HEK293 (cell line): ENCODE data around the gene APCDD1.

Experiments
- CTCF ChIA-PET: fragments of 350-600 bp; formaldehyde crosslinking; extraction: SDS; loops from one replicate; lab custom pipeline; 2021; ENCODE audit warnings: antibody characterized with exemption; lab: Yijun Ruan, JAX
- POLR2A ChIA-PET: fragments of 300-600 bp; formaldehyde crosslinking; extraction: SDS; loops from one replicate; lab custom pipeline; 2020; ENCODE audit warnings: antibody characterized with exemption, inconsistent platforms; lab: Yijun Ruan, JAX
- H3K27ac ChIP-seq: fragments of 200-500 bp; sonication (Bioruptor generic); 2 replicates; pipeline ENCODE4 v1.5.1; 2014; ENCODE audit warnings: low read depth, low read length, control low read depth, inconsistent platforms; ENCODE audit errors: extremely low read depth
- H3K36me3 ChIP-seq, 2 experiments: fragments of 200-500 bp in 1 of 2; sonication (Bioruptor generic) in 1 of 2; 1 replicate in 1 of 2; 2 replicates in 1 of 2; pipeline ENCODE4 v1.5.1; 2014 to 2017; ENCODE audit warnings: inconsistent platforms in 2 of 2, low read length in 2 of 2; ENCODE audit not compliant: control insufficient read depth in 2 of 2, insufficient read depth in 1 of 2
- H3K4me1 ChIP-seq: fragments of 200-500 bp; sonication (Bioruptor generic); 2 replicates; pipeline ENCODE4 v1.5.1; 2014; ENCODE audit warnings: mild to moderate bottlenecking, low read length, inconsistent platforms; ENCODE audit not compliant: control insufficient read depth, insufficient read depth
- H3K4me3 ChIP-seq: 2 replicates; pipeline ENCODE4 v1.5.1; 2011; ENCODE audit warnings: low read depth, mild to moderate bottlenecking, control low read depth, low read length, moderate library complexity
- H3K9me3 ChIP-seq: fragments of 200-500 bp; sonication (Bioruptor generic); 2 replicates; pipeline ENCODE4 v1.5.1; 2014; ENCODE audit warnings: low read depth, low read length, inconsistent platforms; ENCODE audit not compliant: control insufficient read depth, insufficient read depth
- GLIS1 ChIP-seq: fragments of 450-650 bp; formaldehyde crosslinking; IDR thresholded peaks from 2 replicates; pipeline ENCODE4 v1.5.1; 2016; ENCODE audit warnings: missing biosample characterization, missing genetic modification characterization
- KLF7 ChIP-seq: fragments of 450-650 bp; formaldehyde crosslinking; IDR thresholded peaks from 2 replicates; pipeline ENCODE4 v1.5.1; 2016; ENCODE audit warnings: missing biosample characterization, missing genetic modification characterization, borderline replicate concordance
- KLF8 ChIP-seq: fragments of 450-650 bp; formaldehyde crosslinking; IDR thresholded peaks from 2 replicates; pipeline ENCODE4 v1.5.1; 2016; ENCODE audit warnings: missing biosample characterization, missing genetic modification characterization
- OSR2 ChIP-seq: fragments of 450-650 bp; formaldehyde crosslinking; IDR thresholded peaks from 2 replicates; pipeline ENCODE4 v1.5.1; 2016; ENCODE audit warnings: missing biosample characterization, missing genetic modification characterization
- SP2 ChIP-seq: fragments of 450-650 bp; formaldehyde crosslinking; IDR thresholded peaks from 2 replicates; pipeline ENCODE4 v1.5.1; 2016; ENCODE audit warnings: missing biosample characterization, missing genetic modification characterization
- ZBTB20 ChIP-seq: fragments of 450-650 bp; formaldehyde crosslinking; IDR thresholded peaks from 2 replicates; pipeline ENCODE4 v1.5.1; 2016; ENCODE audit warnings: missing biosample characterization, missing genetic modification characterization
- ZBTB8A ChIP-seq: fragments of 450-650 bp; formaldehyde crosslinking; IDR thresholded peaks from 2 replicates; pipeline ENCODE4 v1.5.1; 2016; ENCODE audit warnings: missing biosample characterization, missing genetic modification characterization
- ZEB2 ChIP-seq: fragments of 450-650 bp; formaldehyde crosslinking; IDR thresholded peaks from 2 replicates; pipeline ENCODE4 v1.5.1; 2016; ENCODE audit warnings: missing biosample characterization, missing genetic modification characterization
- ZFHX2 ChIP-seq: fragments of 450-650 bp; formaldehyde crosslinking; conservative IDR thresholded peaks from 2 replicates; pipeline ENCODE4 v1.5.1; 2016; ENCODE audit warnings: missing biosample characterization, missing genetic modification characterization
- ZFP69B ChIP-seq: fragments of 450-650 bp; formaldehyde crosslinking; IDR thresholded peaks from 2 replicates; pipeline ENCODE4 v1.5.1; 2016; ENCODE audit warnings: missing biosample characterization, missing genetic modification characterization
- ZNF157 ChIP-seq: fragments of 450-650 bp; formaldehyde crosslinking; IDR thresholded peaks from 2 replicates; pipeline ENCODE4 v1.5.1; 2016; ENCODE audit warnings: missing biosample characterization, missing genetic modification characterization
- ZNF19 ChIP-seq: fragments of 450-650 bp; formaldehyde crosslinking; IDR thresholded peaks from 2 replicates; pipeline ENCODE4; 2016; ENCODE audit warnings: missing biosample characterization, missing genetic modification characterization, low read depth
- ZNF211 ChIP-seq: fragments of 450-650 bp; formaldehyde crosslinking; IDR thresholded peaks from 2 replicates; pipeline ENCODE4 v1.5.1; 2016; ENCODE audit warnings: low read depth, missing biosample characterization, missing genetic modification characterization
- ZNF311 ChIP-seq: fragments of 450-650 bp; formaldehyde crosslinking; IDR thresholded peaks from 2 replicates; pipeline ENCODE4 v1.5.1; 2017; ENCODE audit warnings: missing biosample characterization, missing genetic modification characterization, borderline replicate concordance
- ZNF529 ChIP-seq: fragments of 450-650 bp; formaldehyde crosslinking; IDR thresholded peaks from 2 replicates; pipeline ENCODE4 v1.5.1; 2017; ENCODE audit warnings: missing genetic modification characterization, missing biosample characterization; ENCODE audit not compliant: insufficient replicate concordance
- ZNF558 ChIP-seq: fragments of 450-650 bp; formaldehyde crosslinking; IDR thresholded peaks from 2 replicates; pipeline ENCODE4 v1.5.1; 2016; ENCODE audit warnings: missing biosample characterization, missing genetic modification characterization
- ZNF624 ChIP-seq: fragments of 450-650 bp; formaldehyde crosslinking; IDR thresholded peaks from 2 replicates; pipeline ENCODE4 v1.5.1; 2017; ENCODE audit warnings: missing biosample characterization, missing genetic modification characterization
- ZNF629 ChIP-seq: fragments of 450-650 bp; formaldehyde crosslinking; IDR thresholded peaks from 2 replicates; pipeline ENCODE4 v1.5.1; 2017; ENCODE audit warnings: missing biosample characterization, missing genetic modification characterization
- ZNF664 ChIP-seq: fragments of 450-650 bp; formaldehyde crosslinking; IDR thresholded peaks from 2 replicates; pipeline ENCODE4 v1.5.1; 2016; ENCODE audit warnings: missing biosample characterization, missing genetic modification characterization
- ZNF830 ChIP-seq: fragments of 450-650 bp; IDR thresholded peaks from 2 replicates; pipeline ENCODE4 v1.5.0; 2018; ENCODE audit warnings: missing biosample characterization, missing genetic modification characterization, low read depth, mild to moderate bottlenecking, moderate library complexity
- ZXDB ChIP-seq: fragments of 450-650 bp; formaldehyde crosslinking; IDR thresholded peaks from 2 replicates; pipeline ENCODE4 v1.5.1; 2016; ENCODE audit warnings: missing biosample characterization, missing genetic modification characterization
- TF ChIP-seq, protein P1 (sequence below): fragments of 450-650 bp; formaldehyde crosslinking; IDR thresholded peaks from 2 replicates; pipeline ENCODE4 v1.5.1; 2016; ENCODE audit warnings: missing biosample characterization, missing genetic modification characterization, low read depth

APCDD1 gene

DNA sequence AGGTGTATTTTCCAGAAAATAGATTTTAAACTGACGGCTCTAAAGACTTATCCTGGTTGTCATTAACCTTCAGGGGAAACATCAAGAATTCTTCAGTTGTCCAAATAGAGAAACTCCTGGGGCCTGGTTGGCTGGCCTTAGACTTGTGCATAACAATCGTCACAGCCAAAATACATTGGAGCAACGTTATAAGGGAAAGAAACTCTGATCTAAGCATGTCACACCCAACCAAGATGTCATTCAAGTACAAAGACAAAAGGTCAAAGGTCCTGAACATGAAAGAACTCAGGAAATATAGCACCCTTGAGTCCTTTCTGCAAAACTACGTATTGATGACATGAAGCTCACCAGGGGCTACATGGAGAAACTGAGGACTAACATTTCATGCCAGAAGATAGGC lies 23.8 kb upstream of the APCDD1 start (continued):
- TF ChIP-seq ZNF311 (tag by site-specific recombination) = no peak
- TF ChIP-seq, all 188 proteins: peak for 0

DNA sequence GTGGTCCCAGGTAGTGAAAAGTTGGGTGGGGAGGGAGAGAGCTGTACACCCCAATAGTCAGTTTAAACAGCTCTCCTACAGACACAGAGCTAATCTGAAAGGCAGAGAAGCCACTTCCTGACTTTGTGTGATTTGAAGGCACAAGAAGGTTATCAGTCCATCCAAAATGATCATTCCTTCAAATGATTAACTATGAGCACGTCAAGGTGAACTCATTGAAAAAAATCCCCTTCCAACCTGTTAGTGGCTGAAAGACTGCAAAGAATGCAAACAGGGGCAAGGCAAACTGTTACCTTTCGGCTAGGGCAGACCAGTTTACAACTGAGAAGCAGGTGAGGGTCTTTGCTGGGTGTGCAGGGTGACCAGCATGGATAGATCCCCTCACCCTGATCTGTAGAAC lies 22.8 kb upstream of the APCDD1 start:
- TF ChIP-seq, protein P1, sequence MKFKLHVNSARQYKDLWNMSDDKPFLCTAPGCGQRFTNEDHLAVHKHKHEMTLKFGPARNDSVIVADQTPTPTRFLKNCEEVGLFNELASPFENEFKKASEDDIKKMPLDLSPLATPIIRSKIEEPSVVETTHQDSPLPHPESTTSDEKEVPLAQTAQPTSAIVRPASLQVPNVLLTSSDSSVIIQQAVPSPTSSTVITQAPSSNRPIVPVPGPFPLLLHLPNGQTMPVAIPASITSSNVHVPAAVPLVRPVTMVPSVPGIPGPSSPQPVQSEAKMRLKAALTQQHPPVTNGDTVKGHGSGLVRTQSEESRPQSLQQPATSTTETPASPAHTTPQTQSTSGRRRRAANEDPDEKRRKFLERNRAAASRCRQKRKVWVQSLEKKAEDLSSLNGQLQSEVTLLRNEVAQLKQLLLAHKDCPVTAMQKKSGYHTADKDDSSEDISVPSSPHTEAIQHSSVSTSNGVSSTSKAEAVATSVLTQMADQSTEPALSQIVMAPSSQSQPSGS (tag by site-specific recombination) = no peak
- TF ChIP-seq KLF8 (no peak), GLIS1 (tag by site-specific recombination) (no peak), ZEB2 (tag by site-specific recombination) (no peak), ZNF529 (tag by site-specific recombination) (no peak), ZFHX2 (tag by site-specific recombination) (no peak), SP2 (no peak), ZNF157 (tag by site-specific recombination) (no peak), ZNF19 (no peak), ZXDB (tag by site-specific recombination) (no peak)
- TF ChIP-seq, all 188 proteins: peak for 0
- H3K27ac ChIP-seq = no peak overlapping the region
- H3K4me3 ChIP-seq = no peak overlapping the region
- no peaks in the 10 kb centered on the region for H3K36me3 ChIP-seq
- ChIA-PET CTCF (interaction anchor here (0.5 kb wide), 1 partner anchor 366 kb away, joined by 3 read pairs; no protein-coding TSS in a partner anchor), POLR2A (no interaction called here)
- no peaks in the 10 kb centered on the region for H3K4me1 ChIP-seq
- H3K9me3 ChIP-seq = no peaks in the 10 kb centered on the region

DNA sequence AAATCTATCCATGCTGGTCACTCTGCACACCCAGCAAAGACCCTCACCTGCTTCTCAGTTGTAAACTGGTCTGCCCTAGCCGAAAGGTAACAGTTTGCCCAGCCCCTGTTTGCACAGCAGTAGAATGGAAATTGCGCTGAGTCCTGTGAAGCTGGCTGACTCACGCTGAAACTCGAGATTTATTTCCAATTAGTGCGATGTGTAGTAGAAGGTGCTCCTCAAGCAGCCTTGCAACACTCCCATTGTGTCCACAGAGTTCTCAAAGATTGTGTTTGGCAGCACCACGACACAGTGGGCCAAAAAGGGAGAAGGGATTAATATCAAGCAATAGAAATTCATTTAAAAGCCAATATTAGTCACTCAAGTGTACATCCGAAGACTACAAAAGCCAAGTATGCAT lies 21.7 kb upstream of the APCDD1 start:
- POLR2A ChIA-PET = no interaction called here
- no peak for TF ChIP-seq ZBTB20 (tag by site-specific recombination)
- no peak for TF ChIP-seq ZNF211 (tag by site-specific recombination)
- peak; percentile 18; the same call in 1 of the 2 replicates for TF ChIP-seq OSR2 (tag by site-specific recombination)
- TF ChIP-seq ZFP69B = no peak
- no peak for TF ChIP-seq ZNF629 (tag by site-specific recombination)
- no peak overlapping the region for H3K4me3 ChIP-seq
- no peaks in the 10 kb centered on the region for H3K4me1 ChIP-seq
- CTCF ChIA-PET = interaction anchor here (0.6 to 0.7 kb wide), 2 partner anchors 129 to 718 kb away, joined by 3 read pairs; no protein-coding TSS in a partner anchor
- H3K9me3 ChIP-seq = no peaks in the 10 kb centered on the region
- H3K27ac ChIP-seq = no peak overlapping the region
- H3K36me3 ChIP-seq = no peaks in the 10 kb centered on the region

DNA sequence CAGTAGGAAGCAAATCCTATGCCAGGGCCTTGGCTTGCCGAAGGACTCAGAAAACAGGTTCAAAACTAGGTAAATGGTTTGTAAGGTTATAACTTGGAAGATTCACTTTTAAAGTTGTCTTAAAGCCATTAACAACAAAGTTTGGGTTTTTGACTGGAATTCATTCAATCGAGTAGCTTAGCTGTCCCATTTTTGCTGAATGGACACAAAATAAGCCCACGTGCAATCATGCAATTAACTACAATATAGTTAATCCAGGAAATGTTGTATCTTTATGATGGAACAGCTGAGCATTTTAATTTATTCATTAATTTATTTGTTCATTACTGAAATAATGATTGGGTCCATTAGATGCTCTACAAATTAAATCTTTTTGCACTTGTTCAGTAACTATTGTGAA lies 18.3 kb upstream of the APCDD1 start:
- no peak for TF ChIP-seq ZNF830 (tag by site-specific recombination)
- no peak for TF ChIP-seq ZNF558 (tag by site-specific recombination)
- no peak for TF ChIP-seq KLF7 (tag by site-specific recombination)
- TF ChIP-seq ZNF664 = no peak
- TF ChIP-seq ZNF624 (tag by site-specific recombination) = no peak
- no peak for TF ChIP-seq ZBTB8A (tag by site-specific recombination)
- no peak for TF ChIP-seq ZFHX2 (tag by site-specific recombination)
- POLR2A ChIA-PET = no interaction called here
- CTCF ChIA-PET = no interaction called here
- Histone ChIP-seq H3K4me1 (no peaks in the 10 kb centered on the region), H3K9me3 (no peaks in the 10 kb centered on the region), H3K36me3 (no peaks in the 10 kb centered on the region), H3K4me3 (no peak overlapping the region), H3K27ac (no peak overlapping the region)
